NCI-H2227 treated with DMSO at 0.1 percent for 48 hours (cell line): Measurements from ENCODE around the gene PLSCR3.

Experiments
- DNase-seq: peaks from one replicate; lab custom pipeline; 2025; lab: John Stamatoyannopoulos, UW

PLSCR3 gene

GRCh38 chr17:7394452-7395191 lies at the start of gene PLSCR3:
PLSCR3 (minus strand) TSS chr17:7394525; CDS start chr17:7394110, 415 bp downstream.
- peak; percentile 53 for DNase-seq

GRCh38 chr17:7443499-7444485 lies 49.5 kb upstream of the PLSCR3 start:
- no peak for DNase-seq

- DNase-seq, result no peak
These were observed 47.8 kb upstream of the PLSCR3 start for GRCh38 chr17:7442142-7442541.

DNA sequence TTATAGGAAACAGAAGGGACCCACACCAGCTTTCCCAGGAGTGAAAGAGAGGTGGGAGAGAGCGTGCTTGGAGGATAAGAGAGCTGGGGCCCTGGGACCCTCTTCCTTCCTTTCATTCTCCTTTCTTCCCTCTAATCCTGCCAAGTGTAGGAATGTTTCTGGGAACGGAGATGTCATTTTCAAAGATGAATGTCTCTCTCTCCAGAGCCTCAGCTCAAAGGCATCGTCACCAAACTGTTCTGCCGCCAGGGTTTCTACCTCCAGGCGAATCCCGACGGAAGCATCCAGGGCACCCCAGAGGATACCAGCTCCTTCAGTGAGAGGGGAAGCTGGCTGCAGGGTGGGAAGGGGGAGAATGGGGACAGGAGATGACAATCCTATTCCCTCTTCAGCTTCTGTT lies 46.9 kb upstream of the PLSCR3 start:
- no peak for DNase-seq

- DNase-seq, result peak; percentile 80
These were observed 46.5 kb upstream of the PLSCR3 start for GRCh38 chr17:7440834-7441195.

DNA sequence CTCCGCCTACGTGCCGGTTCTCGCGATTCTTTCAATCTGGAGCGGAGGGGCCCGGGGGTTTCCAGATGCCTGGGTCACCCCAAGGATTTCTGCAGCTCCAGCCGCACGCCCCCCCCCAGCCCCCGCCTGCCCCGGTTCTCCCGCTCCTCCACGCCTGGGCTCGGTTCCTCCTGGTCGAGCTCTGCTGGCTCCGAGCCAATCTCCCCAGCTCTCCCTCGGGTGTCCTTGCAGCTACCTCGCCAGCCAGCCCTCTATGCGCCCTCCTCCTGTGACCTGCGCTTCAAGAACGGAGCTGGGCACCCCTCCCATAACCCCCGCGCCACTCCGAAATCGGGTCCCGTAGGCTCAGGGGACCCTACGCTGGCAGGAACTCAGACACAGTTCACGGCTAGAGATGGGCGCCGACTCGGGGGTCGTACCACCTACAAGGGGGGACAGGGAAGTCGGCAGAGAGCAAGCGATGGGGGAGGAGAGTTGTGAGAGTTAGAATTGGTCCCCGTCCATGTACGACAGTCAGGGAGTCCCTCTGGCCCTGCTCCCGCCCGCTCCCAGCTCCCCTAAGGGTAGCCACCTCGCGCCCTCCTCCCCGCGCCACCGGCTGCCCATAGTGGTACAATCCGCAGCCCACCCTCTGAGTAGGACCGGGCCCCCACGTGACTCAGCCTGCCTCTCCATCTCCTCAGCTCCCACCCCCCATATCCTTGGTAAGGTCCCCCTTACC lies 45.9 kb upstream of the PLSCR3 start:
- DNase-seq, result peak; percentile 80

DNA sequence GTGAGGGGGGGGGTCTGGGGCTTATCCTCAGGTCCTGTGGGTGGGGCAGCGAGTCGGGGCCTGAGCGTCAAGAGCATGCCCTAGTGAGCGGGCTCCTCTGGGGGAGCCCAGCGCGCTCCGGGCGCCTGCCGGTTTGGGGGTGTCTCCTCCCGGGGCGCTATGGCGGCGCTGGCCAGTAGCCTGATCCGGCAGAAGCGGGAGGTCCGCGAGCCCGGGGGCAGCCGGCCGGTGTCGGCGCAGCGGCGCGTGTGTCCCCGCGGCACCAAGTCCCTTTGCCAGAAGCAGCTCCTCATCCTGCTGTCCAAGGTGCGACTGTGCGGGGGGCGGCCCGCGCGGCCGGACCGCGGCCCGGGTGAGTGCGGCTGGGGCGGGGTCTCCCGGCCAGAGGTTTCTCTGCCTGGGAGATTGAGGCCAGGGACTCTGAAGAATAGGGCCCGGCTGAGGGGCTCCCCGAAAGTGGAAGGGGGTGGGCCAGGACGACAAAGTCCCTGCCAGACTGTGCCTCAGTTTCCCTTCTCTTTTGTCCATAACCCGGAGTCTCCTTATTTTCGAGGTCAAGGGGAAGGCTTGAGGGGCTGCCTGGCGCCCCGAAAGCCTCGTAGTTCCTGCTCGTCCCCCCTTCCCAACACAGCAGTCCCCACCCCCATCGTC lies 45.3 kb upstream of the PLSCR3 start, which contains the start of gene FGF11:
Gene FGF11, plus strand, starts transcription at position 51 of the 651 bp plus-strand sequence. Its CDS starts 109 bp downstream, at position 160.
- no peak for DNase-seq

- no peak for DNase-seq
These were observed 44.5 kb upstream of the PLSCR3 start for GRCh38 chr17:7438656-7439460.

GRCh38 chr17:7437950-7438614 lies 43.8 kb upstream of the PLSCR3 start:
- peak; percentile 48 for DNase-seq

GRCh38 chr17:7437369-7437863 lies 43.1 kb upstream of the PLSCR3 start:
- no peak for DNase-seq

- peak; percentile 35 for DNase-seq
These were observed 42.4 kb upstream of the PLSCR3 start for GRCh38 chr17:7436556-7437368.

DNA sequence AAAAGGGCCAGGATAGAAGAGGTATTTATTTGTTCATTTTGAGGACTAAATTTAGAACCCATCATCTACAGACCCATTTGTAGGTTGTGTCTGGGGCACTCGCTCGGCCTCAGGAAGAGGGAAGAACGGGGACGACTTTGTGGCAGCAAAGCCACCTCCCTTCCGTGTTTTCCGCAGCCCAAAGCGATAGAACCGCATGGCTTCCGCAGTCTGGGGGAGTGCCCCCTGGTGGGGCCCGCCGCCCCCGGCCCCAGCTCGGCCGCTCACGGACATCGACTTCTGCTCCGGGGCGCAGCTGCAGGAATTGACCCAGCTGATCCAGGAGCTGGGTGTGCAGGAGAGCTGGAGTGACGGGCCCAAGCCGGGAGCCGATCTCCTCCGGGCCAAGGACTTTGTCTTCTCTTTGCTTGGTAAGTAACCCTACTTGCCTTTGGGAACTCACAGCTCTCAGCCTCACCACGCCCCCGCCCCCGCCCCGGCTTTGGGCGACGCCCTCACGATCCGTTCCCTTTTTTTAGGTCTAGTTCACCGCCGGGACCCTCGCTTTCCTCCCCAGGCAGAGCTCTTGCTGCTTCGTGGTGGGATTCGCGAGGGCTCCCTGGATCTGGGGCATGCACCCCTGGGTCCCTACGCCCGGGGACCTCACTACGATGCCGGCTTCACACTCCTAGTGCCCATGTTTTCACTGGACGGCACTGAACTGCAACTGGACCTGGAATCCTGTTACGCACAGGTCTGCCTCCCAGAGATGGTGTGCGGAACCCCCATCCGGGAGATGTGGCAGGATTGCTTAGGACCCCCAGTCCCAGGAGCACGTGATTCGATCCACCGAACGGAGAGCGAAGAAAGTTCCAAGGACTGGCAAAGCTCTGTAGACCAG lies 41.6 kb upstream of the PLSCR3 start:
- DNase-seq, result no peak

GRCh38 chr17:7432296-7432695 lies 38.0 kb upstream of the PLSCR3 start:
- no peak for DNase-seq

GRCh38 chr17:7431231-7431630 lies 36.9 kb upstream of the PLSCR3 start:
- DNase-seq, result no peak

GRCh38 chr17:7429722-7430121 lies 35.4 kb upstream of the PLSCR3 start:
- DNase-seq, result no peak

GRCh38 chr17:7428557-7428956 lies 34.2 kb upstream of the PLSCR3 start, which contains the start of gene SPEM3:
SPEM3 (plus strand) TSS chr17:7428857; CDS start chr17:7428903, 46 bp downstream.
- no peak for DNase-seq

- DNase-seq, result no peak
These were observed 33.2 kb upstream of the PLSCR3 start for GRCh38 chr17:7427549-7427948.

GRCh38 chr17:7426896-7427489 lies 32.7 kb upstream of the PLSCR3 start:
- no peak for DNase-seq
